ENCODE data around the gene PSD2.

The PSD2 gene

DNA sequence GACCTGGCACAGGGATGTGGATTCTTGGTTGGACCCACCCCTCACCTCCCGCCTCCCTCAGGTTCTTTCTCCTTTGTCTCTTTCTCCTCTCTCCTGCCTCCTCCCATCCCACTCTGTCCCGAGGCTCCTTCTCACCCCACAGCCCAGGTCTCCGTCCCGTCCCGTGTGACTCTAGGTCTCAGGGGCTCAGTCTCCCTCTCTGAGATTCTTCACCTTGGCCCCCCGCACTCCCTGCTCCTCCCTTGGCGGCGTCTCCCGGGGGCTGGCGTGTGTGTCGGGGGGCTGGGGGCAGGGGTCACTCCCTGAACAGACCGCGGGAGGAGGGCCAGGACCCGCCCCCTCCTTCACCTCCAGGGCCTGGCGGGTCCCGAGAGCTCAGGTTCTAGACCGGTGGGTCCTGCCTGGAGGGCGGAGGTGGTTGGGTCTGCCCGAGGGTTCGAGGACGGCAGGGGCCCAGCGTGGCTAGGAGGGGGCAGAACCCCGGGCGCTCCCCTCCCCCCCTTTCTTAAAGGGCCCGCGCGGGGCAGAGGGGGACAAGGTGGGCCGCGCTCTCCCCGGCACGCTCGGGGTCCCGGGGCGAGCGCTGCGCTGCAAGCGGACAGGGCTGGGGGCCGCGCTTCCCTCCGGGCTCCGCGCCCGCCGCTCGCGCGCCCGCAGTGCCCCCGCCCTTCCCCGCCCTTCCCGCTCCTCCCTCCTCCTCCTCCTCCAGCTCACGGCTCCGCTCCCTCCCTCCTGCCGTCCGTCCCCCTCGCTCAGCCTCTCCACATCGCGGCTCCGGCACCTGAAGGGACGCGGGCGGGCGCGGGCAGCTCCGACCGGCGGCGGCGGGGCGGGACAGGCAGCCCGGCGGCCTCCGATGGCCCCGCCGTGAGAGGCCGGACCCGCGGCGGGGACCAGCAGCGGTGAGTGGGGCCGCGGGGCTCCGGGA, at the start of gene PSD2:
Gene PSD2, plus strand, starts transcription at position 735 of the 928 bp plus-strand sequence. CDS start 13,633 bp downstream, outside the sequence.
- in situ Hi-C loops (cut with HindIII; ENCODE audit: low pct_ligation_motif_present, low sequenced_read_pairs), result no loop called here
- H3K4me3 ChIP-seq (ENCODE audit: low read depth, low read length), result no peak within 1 kb of the TSS
- DNase-seq, result no peak
- TF ChIP-seq, protein P1, sequence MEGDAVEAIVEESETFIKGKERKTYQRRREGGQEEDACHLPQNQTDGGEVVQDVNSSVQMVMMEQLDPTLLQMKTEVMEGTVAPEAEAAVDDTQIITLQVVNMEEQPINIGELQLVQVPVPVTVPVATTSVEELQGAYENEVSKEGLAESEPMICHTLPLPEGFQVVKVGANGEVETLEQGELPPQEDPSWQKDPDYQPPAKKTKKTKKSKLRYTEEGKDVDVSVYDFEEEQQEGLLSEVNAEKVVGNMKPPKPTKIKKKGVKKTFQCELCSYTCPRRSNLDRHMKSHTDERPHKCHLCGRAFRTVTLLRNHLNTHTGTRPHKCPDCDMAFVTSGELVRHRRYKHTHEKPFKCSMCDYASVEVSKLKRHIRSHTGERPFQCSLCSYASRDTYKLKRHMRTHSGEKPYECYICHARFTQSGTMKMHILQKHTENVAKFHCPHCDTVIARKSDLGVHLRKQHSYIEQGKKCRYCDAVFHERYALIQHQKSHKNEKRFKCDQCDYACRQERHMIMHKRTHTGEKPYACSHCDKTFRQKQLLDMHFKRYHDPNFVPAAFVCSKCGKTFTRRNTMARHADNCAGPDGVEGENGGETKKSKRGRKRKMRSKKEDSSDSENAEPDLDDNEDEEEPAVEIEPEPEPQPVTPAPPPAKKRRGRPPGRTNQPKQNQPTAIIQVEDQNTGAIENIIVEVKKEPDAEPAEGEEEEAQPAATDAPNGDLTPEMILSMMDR (IDR thresholded peaks at IDR 0.05; ENCODE audit: low read depth, low read length, missing control alignments), result no peak
- H3K36me3 ChIP-seq (replicated peaks), result no peaks in the 10 kb centered on the region
- H3K27ac ChIP-seq, result no peak within 1 kb of the TSS
- peaks cover 65% of the 10 kb centered on the region for H3K27me3 ChIP-seq (replicated peaks)

DNA sequence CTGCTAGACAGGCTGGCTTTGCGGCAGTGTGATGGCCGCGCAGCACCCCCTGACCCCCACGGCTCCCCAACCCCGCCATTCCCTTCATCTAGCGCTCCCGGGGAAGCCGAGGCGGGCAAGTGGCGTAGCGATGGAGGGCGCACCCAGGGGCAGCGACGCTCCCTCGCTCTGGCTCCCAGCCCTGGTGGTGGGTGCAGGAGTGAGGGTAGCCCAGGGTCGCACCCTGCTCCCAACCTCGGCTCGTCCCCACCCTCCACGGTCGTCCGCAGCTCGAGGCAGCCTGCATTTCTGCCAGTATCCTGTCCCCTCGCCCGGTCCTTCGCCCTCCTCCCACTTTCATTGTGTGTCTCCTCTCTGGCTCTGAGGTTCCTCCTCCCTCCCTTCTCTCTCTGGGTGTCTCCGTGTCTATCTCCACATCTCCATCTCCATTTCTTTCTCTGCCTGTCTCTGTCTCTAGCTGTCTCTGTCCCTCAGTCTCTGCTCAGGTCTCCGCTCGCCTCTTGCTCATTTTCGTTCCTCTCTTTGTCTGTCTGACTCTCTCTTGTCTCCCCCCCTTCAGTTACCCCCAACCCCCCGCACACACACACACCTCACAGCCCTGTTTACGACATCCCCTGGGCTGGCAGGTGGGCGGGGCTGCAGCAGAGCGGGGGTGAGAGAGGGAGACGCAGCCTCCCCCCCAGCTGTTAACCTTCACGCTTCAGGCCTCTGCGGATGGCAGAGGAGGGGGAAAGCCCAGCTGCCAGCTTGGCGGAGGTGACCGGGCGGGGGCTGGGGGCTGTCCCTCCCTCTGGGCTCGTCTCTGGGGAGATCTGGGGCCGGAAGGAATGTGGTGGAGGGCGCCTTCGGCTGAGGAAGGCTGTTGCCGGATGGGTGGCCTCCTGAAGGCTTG, 48.7 kb upstream of the PSD2 start:
- peak overlapping the region; percentile 4 for H3K27ac ChIP-seq
- no peak for DNase-seq
- H3K27me3 ChIP-seq (replicated peaks), result no peaks in the 10 kb centered on the region
- H3K4me3 ChIP-seq (ENCODE audit: low read depth, low read length), result peak overlapping the region; percentile 45
- H3K36me3 ChIP-seq (replicated peaks), result no peaks in the 10 kb centered on the region
- TF ChIP-seq, protein P1 (IDR thresholded peaks at IDR 0.05; ENCODE audit: low read depth, low read length, missing control alignments), result no peak
- in situ Hi-C loops (cut with HindIII; ENCODE audit: low pct_ligation_motif_present, low sequenced_read_pairs), result no loop called here

DNA sequence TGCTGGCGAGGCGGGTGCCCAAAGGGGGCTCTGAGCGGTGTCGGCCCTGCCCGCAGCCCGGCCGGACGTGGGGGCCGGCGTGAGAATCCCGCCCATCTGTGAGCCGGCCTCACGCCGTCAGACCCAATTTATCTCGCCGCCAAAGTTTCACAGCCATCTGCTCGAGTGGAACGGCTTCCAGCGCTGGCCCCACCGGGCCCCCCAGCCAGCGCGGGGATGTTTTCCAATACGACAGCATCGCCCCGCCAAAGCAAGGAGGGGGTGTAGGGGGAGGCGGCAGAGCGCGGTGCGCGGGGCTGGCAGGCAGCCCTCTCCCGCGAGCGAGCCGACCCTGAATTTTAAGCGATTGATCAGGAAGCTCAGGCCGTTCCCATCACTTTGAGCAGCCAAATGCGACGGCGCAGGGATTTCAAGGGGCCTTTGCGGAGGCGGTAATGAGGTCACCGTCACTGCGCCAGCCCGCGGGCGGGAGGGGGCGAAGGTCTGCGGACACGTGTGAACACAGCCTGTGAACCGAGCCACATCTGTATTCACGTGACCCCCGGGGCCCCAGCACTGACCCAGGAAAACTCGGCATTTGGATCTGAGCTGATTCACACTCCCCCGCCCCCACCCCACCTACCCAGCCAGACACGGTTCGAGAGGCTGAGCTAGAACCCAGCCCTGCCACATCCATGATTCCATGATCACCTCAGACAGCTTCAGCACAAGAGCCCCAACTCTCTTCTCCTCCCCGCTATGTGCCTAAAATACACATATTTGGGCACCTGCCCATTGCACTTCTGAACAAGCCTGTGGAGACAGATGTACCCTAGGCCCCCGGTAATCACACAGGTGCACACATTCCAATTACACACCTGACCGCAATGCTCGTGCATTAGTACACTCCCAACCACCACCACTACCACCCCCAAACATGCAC, 47.8 kb upstream of the PSD2 start:
- H3K27ac ChIP-seq, result peak overlapping the region; percentile 4
- TF ChIP-seq, protein P1 (IDR thresholded peaks at IDR 0.05; ENCODE audit: low read depth, low read length, missing control alignments), result no peak
- in situ Hi-C loops (cut with HindIII; ENCODE audit: low pct_ligation_motif_present, low sequenced_read_pairs), result no loop called here
- peak; percentile 57 for DNase-seq
- no peaks in the 10 kb centered on the region for H3K36me3 ChIP-seq (replicated peaks)
- H3K27me3 ChIP-seq (replicated peaks), result no peaks in the 10 kb centered on the region
- peak overlapping the region; percentile 45 for H3K4me3 ChIP-seq (ENCODE audit: low read depth, low read length)

DNA sequence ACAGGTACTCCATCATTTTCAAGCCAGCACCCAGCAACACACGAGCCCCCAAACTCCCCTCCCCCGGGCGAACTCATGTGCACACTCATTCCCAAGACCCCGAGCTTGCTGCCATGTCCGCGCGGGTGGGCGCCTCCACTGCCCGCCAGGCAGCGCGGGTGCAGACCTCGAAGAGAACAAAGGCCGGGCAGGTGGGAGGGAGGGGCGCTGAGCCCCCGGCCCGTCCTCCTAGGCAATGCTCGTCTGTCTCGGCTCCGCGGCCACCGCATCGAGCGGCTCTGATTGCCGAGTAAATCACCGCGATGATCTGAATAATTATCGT, 47.1 kb upstream of the PSD2 start:
- H3K27me3 ChIP-seq (replicated peaks), result no peaks in the 10 kb centered on the region
- no peak overlapping the region for H3K27ac ChIP-seq
- no peak for DNase-seq
- in situ Hi-C loops (cut with HindIII; ENCODE audit: low pct_ligation_motif_present, low sequenced_read_pairs), result no loop called here
- no peaks in the 10 kb centered on the region for H3K36me3 ChIP-seq (replicated peaks)
- TF ChIP-seq, protein P1 (IDR thresholded peaks at IDR 0.05; ENCODE audit: low read depth, low read length, missing control alignments), result no peak
- no peak overlapping the region for H3K4me3 ChIP-seq (ENCODE audit: low read depth, low read length)

DNA sequence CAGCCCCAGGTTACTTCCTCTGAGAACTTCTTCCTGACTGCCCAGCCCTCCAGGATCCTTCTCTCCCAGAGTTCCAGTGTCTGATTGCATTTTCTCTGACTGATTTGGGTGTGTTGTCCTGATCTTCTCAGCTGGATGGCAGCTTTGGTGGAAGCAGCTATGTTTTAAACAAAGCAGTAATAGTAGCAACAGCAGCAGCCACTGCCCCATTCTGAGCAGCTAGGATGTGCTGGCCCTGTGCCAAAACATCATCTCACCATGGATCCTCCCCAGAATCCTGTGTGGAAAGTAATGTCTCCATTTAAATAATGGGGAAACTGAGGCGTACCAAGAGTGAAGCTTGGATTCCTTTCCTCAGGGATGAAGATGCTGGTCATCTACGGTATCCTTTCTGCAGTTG, 46.4 kb upstream of the PSD2 start:
- TF ChIP-seq, protein P1 (IDR thresholded peaks at IDR 0.05; ENCODE audit: low read depth, low read length, missing control alignments), result no peak
- no peak overlapping the region for H3K27ac ChIP-seq
- H3K36me3 ChIP-seq (replicated peaks), result no peaks in the 10 kb centered on the region
- in situ Hi-C loops (cut with HindIII; ENCODE audit: low pct_ligation_motif_present, low sequenced_read_pairs), result no loop called here
- no peaks in the 10 kb centered on the region for H3K27me3 ChIP-seq (replicated peaks)
- H3K4me3 ChIP-seq (ENCODE audit: low read depth, low read length), result no peak overlapping the region
- DNase-seq, result no peak

All from brain microvascular endothelial cell (primary cell).